Motor neuron (in vitro differentiated cells): Measurements from ENCODE around the gene SPATA6. TPM values are rescaled to one million over a fixed set of nuclear protein-coding genes. Genes with fewer than 3 reads are reported as not detected.
"Not testable (repeated sequence)": the region's sequence is repeated elsewhere in the genome, so short reads cannot be mapped to it uniquely, and the experiment has no call there.

Experiments
- ATAC-seq, 8 experiments: fragments of 200-7000 bp; cut with Tn5 transposase; replicated peaks in 6 of 8; 2 replicates each; pipeline ENCODE4 v1.8.0; 2021; ENCODE audit warnings: mild to moderate bottlenecking in 8 of 8, moderate library complexity in 8 of 8
- H3K27ac ChIP-seq, 2 donors: fragments of 250-450 bp; sonication (Bioruptor Pico); 2 replicates each; pipeline ENCODE4 v1.9.0; 2021; ENCODE audit warnings: antibody characterized with exemption in 2 of 2, mild to moderate bottlenecking in 2 of 2, moderate library complexity in 1 of 2
- H3K4me1 ChIP-seq, 2 donors: fragments of 250-450 bp; sonication (Bioruptor Pico); replicated peaks in 1 of 2; 2 replicates each; pipeline ENCODE4 v1.6.1; 2021; ENCODE audit warnings: antibody characterized with exemption in 2 of 2, mild to moderate bottlenecking in 2 of 2, moderate library complexity in 1 of 2
- H3K4me3 ChIP-seq, 5 donors: fragments of 250-450 bp; sonication (Bioruptor Pico); 2 replicates each; pipeline ENCODE4 v1.9.0; 2021; ENCODE audit warnings: antibody characterized with exemption in 5 of 5, mild to moderate bottlenecking in 5 of 5, moderate library complexity in 4 of 5
- WGBS, 10 experiments: fragments of 450-650 bp; shearing (Covaris generic); methylation state at CpG; one replicate each; pipeline ENCODE4 v1.0.0; 2022; 5-methylcytosine and 5-hydroxymethylcytosine counted together
- in situ Hi-C, 9 experiments: fragments of 400-800 bp; cut with MboI; loops; one replicate each; pipeline ENCODE4 v1.15.0; 2021; ENCODE audit warnings: low sequenced_read_pairs in 9 of 9, low pct_unique_long_range_greater_than_20kb in 2 of 9; ENCODE audit not compliant: unreplicated experiment in 9 of 9
- total RNA-seq, 8 experiments: library from RNA; unstranded; fragments of 300-600 nt; gene quantifications; 2 replicates each; pipeline versions ENCODE4 v1.2.3 to v1.2.4, GENCODE V29; 2022

The SPATA6 gene
- total RNA-seq, 8 experiments from 2014 or later: 0.61 to 37.4 (median 9.5) TPM

DNA sequence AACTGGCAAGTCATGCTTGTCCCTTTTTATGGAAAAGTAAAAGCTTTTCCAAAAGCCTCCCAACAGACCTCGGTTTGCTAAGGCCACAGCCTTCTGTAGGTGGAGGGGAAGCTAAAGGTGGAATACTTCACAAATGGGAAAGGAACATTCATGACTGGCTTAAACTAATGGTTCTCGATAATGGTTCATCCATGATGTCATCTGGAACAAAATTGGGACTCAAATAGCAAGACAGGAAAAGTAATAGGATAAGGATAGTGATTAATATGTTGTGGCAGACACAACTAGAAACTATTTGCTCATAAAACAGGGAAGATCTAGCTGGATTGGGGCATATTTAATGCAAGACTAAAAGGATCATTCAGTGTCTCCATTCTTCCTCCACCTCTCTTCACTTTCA is 16.7 kb upstream of the SPATA6 start:
- no peak for ATAC-seq
- in situ Hi-C loops: no loop called here
- 0 to 100% (median 69%) methylated on average over 1 to 2 of the region's 2 CpGs; no CpG with 5 or more reads in 1 of the 10 experiments for WGBS, 10 experiments
- peaks cover 0 to 2% of the 10 kb centered on the region in 2 donors for H3K4me1 ChIP-seq
- H3K4me3 ChIP-seq: no peak overlapping the region
- H3K27ac ChIP-seq: no peak overlapping the region

DNA sequence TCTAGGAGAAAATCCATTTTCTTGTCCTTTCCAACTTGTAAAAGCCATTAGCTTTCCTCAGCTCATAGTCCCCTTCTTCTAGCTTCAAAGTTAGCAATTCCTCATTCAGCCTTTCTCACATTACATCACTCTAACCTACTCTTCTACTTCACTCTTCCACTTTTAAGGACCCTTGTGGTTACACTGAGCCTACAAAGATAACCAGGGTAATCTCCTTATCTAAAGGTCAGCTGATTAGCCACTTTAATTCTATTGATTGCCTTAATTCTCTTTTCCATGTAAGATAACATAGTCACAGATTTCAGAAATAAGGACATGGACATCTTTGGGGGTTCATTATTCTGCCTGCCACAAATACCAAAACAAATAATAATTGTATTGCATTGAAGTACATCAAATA is 8.5 kb upstream of the SPATA6 start:
- ATAC-seq: no peak
- in situ Hi-C loops: no loop called here
- no peak overlapping the region for H3K4me3 ChIP-seq
- H3K27ac ChIP-seq: no peak overlapping the region
- H3K4me1 ChIP-seq: peaks cover 0 to 2% of the 10 kb centered on the region in 2 donors

DNA sequence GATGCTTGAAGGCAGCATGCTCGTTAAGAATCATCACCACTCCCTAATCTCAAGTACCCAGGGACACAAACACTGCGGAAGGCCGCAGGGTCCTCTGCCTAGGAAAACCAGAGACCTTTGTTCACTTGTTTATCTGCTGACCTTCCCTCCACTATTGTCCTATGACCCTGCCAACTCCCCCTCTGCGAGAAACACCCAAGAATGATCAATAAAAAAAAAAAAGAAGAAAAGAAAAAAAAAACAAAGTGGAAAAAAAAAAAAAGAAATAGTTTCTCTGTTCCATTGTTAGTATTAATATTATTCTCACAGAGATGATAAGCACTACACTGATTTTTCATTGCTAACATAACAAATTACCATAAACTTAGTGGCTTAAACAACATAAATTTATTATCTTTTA is 8.0 kb upstream of the SPATA6 start:
- ATAC-seq, H3K4me1 ChIP-seq, in situ Hi-C loops, H3K4me3 ChIP-seq, H3K27ac ChIP-seq: not testable (repeated sequence)
- WGBS, 10 experiments: 43 to 100% (median 67%) methylated on average over 1 of the region's 4 CpGs; no CpG with 5 or more reads in 6 of the 10 experiments

DNA sequence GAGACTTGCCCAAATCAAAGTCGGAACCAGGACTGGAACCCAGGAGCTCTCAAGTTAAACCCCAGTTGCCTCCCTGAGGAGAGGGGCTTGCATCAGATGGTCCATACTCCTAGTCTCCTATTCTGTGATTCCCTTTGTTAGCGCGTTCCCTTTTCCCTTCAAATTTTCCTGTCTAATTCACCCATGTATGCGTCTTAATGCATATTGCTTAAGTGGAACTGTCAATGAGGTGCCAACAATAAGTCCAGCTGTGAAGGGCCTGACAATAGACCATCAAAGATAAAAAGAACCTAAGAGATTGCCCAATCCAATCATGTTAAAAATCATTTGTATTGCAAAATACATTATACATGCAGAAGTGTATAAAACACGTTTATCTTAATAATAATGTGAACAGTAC is 634 bp upstream of the SPATA6 start:
- Histone ChIP-seq H3K4me3 (peak overlapping the region; percentile 53 to 84 (median 73)), H3K4me1 (peaks cover 15 to 25% of the 10 kb centered on the region in 2 donors), H3K27ac (peak overlapping the region; percentile 45 to 57)
- 20 to 100% (median 59%) methylated on average over 1 to 5 of the region's 5 CpGs; no CpG with 5 or more reads in 1 of the 10 experiments for WGBS, 10 experiments
- in situ Hi-C loops: no loop called here
- no peak for ATAC-seq

DNA sequence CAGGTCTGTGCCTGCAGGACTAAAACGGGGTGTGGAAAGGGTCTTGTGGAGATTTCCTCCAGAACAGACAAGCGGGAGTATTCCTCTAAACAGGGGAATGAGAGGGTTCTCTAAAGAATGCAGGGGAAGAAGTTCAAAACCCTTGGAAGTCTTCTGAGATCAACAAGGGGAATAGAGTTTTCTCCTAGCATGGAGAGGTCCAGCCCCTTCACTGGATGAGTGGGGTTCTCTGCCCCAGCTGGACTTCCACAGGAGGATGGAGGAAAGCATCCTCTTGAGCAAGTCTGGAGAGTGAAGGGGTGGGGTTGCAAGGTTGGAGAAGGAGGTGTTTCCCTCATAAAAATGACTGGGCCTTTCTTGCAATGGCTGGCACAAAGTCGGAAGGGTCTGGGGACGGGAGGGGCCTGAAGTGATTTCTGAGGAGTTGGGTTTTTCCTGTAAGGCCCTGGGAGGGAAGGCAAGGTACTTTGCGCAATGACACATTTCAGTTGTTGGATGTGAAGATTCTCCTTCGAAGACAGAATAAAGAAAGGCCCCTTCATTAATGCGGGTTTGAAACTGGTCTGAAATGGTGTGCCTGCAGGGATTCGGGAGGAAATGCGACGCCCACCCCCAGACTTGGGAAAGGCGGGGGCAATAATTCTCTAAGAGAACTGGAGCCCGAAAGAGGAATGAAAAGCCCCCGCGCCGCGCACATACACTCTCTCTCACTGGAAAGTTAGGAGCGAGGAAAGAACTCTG is 884 bp downstream of the SPATA6 start:
- Histone ChIP-seq H3K4me1 (peaks cover 15 to 25% of the 10 kb centered on the region in 2 donors), H3K4me3 (peak overlapping the region; percentile 53 to 84 (median 73)), H3K27ac (peak overlapping the region in 1 of 2 donors; percentile 6)
- 0 to 52% (median 7%) methylated on average over 2 to 15 of the region's 17 CpGs for WGBS, 10 experiments
- in situ Hi-C loops: no loop called here
- no peak for ATAC-seq

DNA sequence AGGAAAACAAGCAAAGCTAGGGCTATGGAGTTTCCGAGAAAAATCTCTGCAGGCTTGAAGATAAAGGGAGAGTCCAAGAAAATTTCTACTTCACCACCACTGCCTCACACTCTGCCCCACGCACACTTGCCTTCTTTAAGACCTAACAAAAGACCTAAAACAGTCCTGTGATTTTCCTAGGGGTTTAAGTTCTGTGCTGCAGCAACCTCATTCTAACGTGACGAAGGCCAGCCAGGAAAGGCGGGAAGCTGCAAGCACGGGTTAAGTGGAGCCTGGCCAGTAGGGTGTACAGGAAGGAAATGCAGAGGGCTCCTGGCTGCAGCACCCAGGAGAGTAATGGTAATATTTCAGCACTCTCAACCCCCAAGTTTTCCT is 1.5 kb downstream of the SPATA6 start:
- H3K4me3 ChIP-seq: peak overlapping the region; percentile 53 to 84 (median 73)
- in situ Hi-C loops: no loop called here
- ATAC-seq: no peak
- H3K4me1 ChIP-seq: peaks cover 15 to 25% of the 10 kb centered on the region in 2 donors
- 0 to 100% (median 19%) methylated on average over 1 to 6 of the region's 6 CpGs; no CpG with 5 or more reads in 2 of the 10 experiments for WGBS, 10 experiments
- no peak overlapping the region for H3K27ac ChIP-seq

DNA sequence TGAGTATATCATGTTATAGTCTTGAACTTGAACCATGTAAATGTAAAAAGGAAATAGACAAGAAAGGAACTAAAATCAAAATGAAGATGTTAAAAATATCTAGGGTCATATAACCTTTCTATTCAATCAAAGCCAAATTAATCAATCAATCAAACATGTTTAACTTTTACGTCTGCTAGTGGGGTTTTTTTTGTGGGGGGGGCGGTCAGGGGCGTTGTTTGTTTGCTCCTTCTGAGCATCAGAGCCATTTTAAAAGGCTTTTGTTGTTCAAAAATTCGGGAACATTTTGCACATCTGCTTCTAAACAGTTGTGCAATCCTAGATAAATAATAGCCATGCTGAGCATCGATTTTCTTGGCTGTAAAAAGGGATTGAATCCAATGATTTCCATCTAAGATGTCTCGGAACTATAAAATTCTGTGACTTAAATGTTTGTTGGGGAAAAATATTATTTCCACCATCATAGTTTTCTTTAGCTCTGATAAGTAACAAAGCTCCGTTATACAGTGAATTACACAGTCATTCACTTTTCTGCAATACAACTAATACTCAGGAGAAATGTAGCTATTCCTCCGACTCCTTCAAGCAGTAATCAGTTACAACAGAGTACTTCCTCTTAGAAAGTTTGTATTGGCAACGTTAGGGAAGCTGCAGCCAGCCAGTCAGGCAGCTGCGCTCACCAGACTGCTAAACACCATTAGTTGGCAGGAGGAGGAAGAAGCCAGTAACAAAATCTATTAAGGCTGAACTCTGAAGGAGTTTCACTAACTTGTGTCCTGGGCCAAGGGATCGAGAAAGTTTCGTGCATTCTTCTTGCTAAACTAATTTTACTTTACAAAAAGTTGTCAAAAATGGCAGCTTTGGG is 2.2 kb downstream of the SPATA6 start:
- Histone ChIP-seq H3K27ac (no peak overlapping the region), H3K4me3 (peak overlapping the region in 4 of 5 donors; percentile 53 to 84 (median 70)), H3K4me1 (peaks cover 15 to 25% of the 10 kb centered on the region in 2 donors)
- in situ Hi-C loops: no loop called here
- ATAC-seq: no peak
- 0 to 70% (median 33%) methylated on average over 2 to 12 of the region's 12 CpGs for WGBS, 10 experiments

DNA sequence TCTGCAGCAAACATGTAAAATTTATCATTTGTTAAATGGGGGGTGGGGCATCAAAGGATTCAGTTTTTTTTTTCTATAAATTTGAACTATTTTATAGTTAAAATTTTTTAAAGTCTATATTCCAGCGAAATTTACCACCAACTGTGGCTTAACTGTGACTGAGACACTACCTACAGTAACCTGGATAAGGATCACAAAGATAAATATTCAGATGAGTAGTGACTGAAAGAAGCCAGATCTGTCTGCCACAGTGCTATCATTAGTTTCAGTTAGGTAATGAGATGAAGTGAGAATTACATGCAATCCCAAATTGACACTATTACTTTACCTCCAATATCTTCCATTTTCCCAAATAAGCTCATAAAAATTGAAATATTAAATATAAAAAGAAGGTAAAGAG is 5.4 kb downstream of the SPATA6 start:
- 0 to 100% (median 83%) methylated on average over 1 of the region's 1 CpG; no CpG with 5 or more reads in 1 of the 10 experiments for WGBS, 10 experiments
- Histone ChIP-seq H3K27ac (no peak overlapping the region), H3K4me3 (no peak overlapping the region), H3K4me1 (peaks cover 19 to 27% of the 10 kb centered on the region in 2 donors)
- in situ Hi-C loops: no loop called here
- ATAC-seq: no peak

DNA sequence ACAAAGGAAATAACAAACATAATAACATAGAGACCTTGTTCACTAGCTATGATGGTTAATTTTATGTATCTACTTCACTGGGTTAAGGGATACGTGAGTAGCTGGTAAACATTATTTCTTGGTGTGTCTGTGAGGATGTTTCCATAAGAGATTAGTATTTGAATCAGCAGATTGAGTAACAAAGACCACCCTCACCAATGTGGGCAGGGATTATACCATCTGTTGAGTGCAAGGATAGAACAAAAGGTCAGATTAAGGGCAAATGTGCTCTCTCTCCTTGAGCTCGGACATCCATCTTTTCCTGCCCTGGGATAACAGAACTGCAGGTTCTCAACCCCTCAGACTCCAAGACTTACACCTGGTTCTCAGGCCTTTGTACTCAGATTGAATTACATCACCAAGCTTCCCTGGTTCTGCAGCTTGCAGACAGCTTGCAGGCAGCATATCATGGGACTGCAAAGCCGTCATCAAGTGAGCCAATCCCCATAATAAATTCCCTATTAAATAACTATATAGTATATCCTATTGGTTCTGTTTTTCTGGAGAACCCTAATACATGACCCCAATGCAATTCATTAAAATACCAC is 9.2 kb downstream of the SPATA6 start:
- in situ Hi-C loops: no loop called here
- peaks cover 4 to 7% of the 10 kb centered on the region in 2 donors for H3K4me1 ChIP-seq
- peak overlapping the region in 1 of 2 donors; percentile 26 for H3K27ac ChIP-seq
- 40 to 100% (median 85%) methylated on average over 1 to 3 of the region's 3 CpGs; no CpG with 5 or more reads in 1 of the 10 experiments for WGBS, 10 experiments
- peak in 5 of 8 experiments; percentile 79 to 96 (median 93) for ATAC-seq
- no peak overlapping the region for H3K4me3 ChIP-seq

DNA sequence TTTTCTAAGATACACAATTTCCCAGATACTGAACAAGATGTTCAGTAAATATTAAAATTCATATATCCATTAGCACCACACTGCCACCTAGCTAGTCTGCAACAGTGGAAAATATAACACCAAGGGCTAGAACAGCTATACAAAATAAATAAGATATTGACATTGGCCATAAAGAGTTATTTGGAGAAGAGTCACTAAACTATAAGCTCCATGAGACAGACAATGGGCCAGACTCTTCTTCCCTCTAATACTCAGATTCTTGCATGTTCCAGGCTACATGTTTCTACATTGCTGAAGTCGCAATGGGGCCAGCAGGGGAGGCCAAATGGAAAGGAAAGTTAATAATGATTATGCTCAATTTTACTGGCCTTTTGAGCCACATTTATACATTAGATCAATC is 21.5 kb downstream of the SPATA6 start:
- 86 to 100% (median 92%) methylated on average over 1 of the region's 1 CpG; no CpG with 5 or more reads in 3 of the 10 experiments for WGBS, 10 experiments
- Histone ChIP-seq H3K4me1 (no peaks in the 10 kb centered on the region), H3K4me3 (no peak overlapping the region), H3K27ac (no peak overlapping the region)
- in situ Hi-C loops: no loop called here
- ATAC-seq: no peak

DNA sequence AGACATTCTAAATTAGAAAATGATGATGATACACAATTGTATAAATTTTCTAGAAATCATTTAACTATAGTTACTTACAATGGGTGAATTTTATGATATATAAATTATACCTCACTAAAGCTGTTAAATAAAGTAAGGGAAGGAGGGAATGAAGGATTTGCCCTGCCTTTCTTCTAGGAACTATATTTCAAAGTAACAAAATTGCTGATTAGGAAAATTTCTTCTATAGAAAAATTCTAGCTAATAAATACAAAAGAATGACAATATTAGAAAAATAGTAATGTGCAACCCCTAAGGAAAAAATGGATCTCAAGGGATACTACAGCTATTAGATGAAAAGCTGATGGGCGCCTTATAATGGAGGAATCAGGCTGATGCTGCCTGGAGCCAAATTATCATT is 23.1 kb downstream of the SPATA6 start:
- no peaks in the 10 kb centered on the region for H3K4me1 ChIP-seq
- in situ Hi-C loops: no loop called here
- H3K4me3 ChIP-seq: no peak overlapping the region
- ATAC-seq: no peak
- WGBS, 10 experiments: 0 to 100% (median 46%) methylated on average over 1 of the region's 1 CpG; no CpG with 5 or more reads in 3 of the 10 experiments
- no peak overlapping the region for H3K27ac ChIP-seq

DNA sequence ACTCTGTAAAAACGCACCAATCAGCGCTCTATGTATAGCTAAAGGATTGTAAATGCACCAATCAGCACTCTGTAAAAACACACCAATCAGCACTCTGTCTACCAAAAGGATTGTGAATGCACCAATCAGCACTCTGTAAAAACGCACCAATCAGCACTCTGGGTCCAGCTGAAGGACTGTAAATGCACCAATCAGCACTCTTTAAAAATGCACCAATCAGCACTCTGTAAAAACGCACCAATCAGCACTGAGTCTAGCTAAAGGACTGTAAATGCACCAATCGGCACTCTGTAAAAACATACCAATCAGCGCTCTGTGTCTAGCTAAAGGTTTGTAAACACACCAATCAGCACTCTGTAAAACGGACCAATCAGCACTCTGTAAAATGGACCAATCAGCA is 27.8 kb downstream of the SPATA6 start:
- 0 to 100% (median 92%) methylated on average over 1 to 7 of the region's 7 CpGs; no CpG with 5 or more reads in 1 of the 10 experiments for WGBS, 10 experiments

More for the DNA sequence above, 27.8 kb downstream of the SPATA6 start:
- in situ Hi-C loops, ATAC-seq, H3K4me3 ChIP-seq, H3K4me1 ChIP-seq, H3K27ac ChIP-seq: not testable (repeated sequence)
